Measurements from ENCODE around the gene VARS1. TPM values are rescaled to one million over a fixed set of nuclear protein-coding genes. Genes with fewer than 3 reads are reported as not detected.

The VARS1 gene
- total RNA-seq, 1 donor from 2014 or later: 162 TPM

- H3K27me3 Mint-ChIP-seq (ENCODE audit: low read depth): no peaks in the 10 kb centered on the region
- H3K27ac Mint-ChIP-seq (ENCODE audit: unreplicated experiment): no peak overlapping the region
- peaks cover 36% of the 10 kb centered on the region for H3K4me1 Mint-ChIP-seq
- TF ChIP-seq CTCF (conservative IDR thresholded peaks at IDR 0.05): no peak
- H3K4me3 Mint-ChIP-seq: peak overlapping the region; percentile 60
- H3K36me3 Mint-ChIP-seq (ENCODE audit: low read depth): peaks cover 13% of the 10 kb centered on the region
- no peak for DNase-seq (ENCODE audit: low read depth, low spot score)
- H3K9me3 Mint-ChIP-seq: no peaks in the 10 kb centered on the region
Measured at GRCh38 chr6:31765910-31766794, 29.4 kb downstream of the VARS1 start.

- no peak for DNase-seq (ENCODE audit: low read depth, low spot score)
- H3K4me3 Mint-ChIP-seq: no peak overlapping the region
- peaks cover 18% of the 10 kb centered on the region for H3K36me3 Mint-ChIP-seq (ENCODE audit: low read depth)
- no peaks in the 10 kb centered on the region for H3K9me3 Mint-ChIP-seq
- H3K27ac Mint-ChIP-seq (ENCODE audit: unreplicated experiment): no peak overlapping the region
- no peaks in the 10 kb centered on the region for H3K27me3 Mint-ChIP-seq (ENCODE audit: low read depth)
- TF ChIP-seq CTCF (conservative IDR thresholded peaks at IDR 0.05): no peak
- peaks cover 40% of the 10 kb centered on the region for H3K4me1 Mint-ChIP-seq
Measured at GRCh38 chr6:31765559-31765909, 30.0 kb downstream of the VARS1 start.

DNA sequence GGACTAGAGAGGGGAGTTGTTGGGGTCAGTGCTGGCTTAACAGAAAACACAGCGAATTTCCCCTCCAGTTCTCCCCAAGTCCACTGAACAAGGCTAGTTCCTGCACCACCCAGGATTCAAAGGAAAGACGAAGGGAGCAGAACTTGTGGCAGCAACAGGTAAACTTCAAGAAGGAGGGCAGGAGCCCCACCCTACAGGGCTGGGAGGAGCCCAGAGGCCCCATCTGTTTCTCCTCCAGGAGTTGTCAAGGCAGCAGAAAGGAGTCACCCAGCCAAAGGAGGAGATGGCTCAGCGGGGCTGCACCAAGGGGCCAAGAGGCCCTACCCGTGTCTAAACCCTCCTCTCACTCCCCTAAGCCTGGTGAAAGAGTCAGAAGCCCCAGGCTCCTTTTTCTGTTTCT lies 31.4 kb downstream of the VARS1 start:
- peaks cover 24% of the 10 kb centered on the region for H3K36me3 Mint-ChIP-seq (ENCODE audit: low read depth)
- H3K4me3 Mint-ChIP-seq: no peak overlapping the region
- no peak for DNase-seq (ENCODE audit: low read depth, low spot score)
- H3K27ac Mint-ChIP-seq (ENCODE audit: unreplicated experiment): no peak overlapping the region
- no peaks in the 10 kb centered on the region for H3K9me3 Mint-ChIP-seq
- TF ChIP-seq CTCF (conservative IDR thresholded peaks at IDR 0.05): no peak
- no peaks in the 10 kb centered on the region for H3K27me3 Mint-ChIP-seq (ENCODE audit: low read depth)
- H3K4me1 Mint-ChIP-seq: peaks cover 35% of the 10 kb centered on the region

- DNase-seq (ENCODE audit: low read depth, low spot score): no peak
- Mint-ChIP-seq H3K36me3 (ENCODE audit: low read depth) (peaks cover 28% of the 10 kb centered on the region), H3K27me3 (ENCODE audit: low read depth) (no peaks in the 10 kb centered on the region), H3K4me1 (peaks cover 35% of the 10 kb centered on the region), H3K27ac (ENCODE audit: unreplicated experiment) (peak overlapping the region; percentile 89), H3K9me3 (no peaks in the 10 kb centered on the region), H3K4me3 (peak overlapping the region; percentile 47)
- TF ChIP-seq CTCF (conservative IDR thresholded peaks at IDR 0.05): no peak
Measured at GRCh38 chr6:31763619-31763940, 32.0 kb downstream of the VARS1 start.

DNA sequence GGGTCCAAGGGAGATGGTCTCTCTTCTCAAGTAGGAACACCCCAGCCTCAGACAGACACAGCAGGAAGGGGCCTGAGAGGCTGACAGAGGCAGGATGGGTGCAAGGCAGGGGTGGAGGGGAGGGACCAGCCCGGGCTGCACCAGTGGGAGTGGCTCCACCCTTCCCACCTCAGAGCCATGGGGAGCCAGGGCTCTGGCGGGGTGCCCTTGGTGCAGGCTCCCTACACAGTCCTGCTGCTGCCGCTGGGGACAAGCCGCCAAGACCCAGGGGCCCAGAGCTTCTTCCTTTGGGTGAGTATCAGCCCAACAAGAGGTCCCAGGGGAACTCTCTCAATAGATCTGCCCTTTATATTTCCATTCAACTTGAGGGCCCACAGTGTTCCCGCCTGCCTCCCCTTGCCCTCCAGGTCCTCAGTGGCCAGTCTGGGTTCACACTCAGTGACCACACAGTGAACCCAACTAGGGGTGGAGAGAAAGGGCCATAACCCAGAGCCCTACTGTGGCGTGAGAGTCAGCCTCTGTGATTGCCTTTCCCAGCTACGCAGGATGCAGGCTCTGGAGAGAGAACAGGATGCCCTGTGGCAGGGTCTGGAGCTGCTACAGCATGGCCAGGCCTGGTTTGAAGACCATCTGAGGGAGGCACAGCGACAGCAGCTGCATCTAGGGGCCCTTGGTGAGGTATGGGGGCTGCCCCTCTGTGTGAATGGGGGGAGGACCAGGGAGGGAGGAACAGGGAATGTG lies 32.5 kb downstream of the VARS1 start:
- peaks cover 35% of the 10 kb centered on the region for H3K4me1 Mint-ChIP-seq
- peak overlapping the region; percentile 47 for H3K4me3 Mint-ChIP-seq
- H3K9me3 Mint-ChIP-seq: no peaks in the 10 kb centered on the region
- no peak for DNase-seq (ENCODE audit: low read depth, low spot score)
- peak overlapping the region; percentile 89 for H3K27ac Mint-ChIP-seq (ENCODE audit: unreplicated experiment)
- no peaks in the 10 kb centered on the region for H3K27me3 Mint-ChIP-seq (ENCODE audit: low read depth)
- peaks cover 29% of the 10 kb centered on the region for H3K36me3 Mint-ChIP-seq (ENCODE audit: low read depth)
- no peak for TF ChIP-seq CTCF (conservative IDR thresholded peaks at IDR 0.05)

Data from neural crest cell (in vitro differentiated cells).